Measurements from ENCODE around the gene ADPRS. TPM values are rescaled to one million over a fixed set of nuclear protein-coding genes. Genes with fewer than 3 reads are reported as not detected.

The ADPRS gene
- total and polyA plus RNA-seq, 2 experiments from 2014 or later: 22.6 to 46.6 TPM

DNA sequence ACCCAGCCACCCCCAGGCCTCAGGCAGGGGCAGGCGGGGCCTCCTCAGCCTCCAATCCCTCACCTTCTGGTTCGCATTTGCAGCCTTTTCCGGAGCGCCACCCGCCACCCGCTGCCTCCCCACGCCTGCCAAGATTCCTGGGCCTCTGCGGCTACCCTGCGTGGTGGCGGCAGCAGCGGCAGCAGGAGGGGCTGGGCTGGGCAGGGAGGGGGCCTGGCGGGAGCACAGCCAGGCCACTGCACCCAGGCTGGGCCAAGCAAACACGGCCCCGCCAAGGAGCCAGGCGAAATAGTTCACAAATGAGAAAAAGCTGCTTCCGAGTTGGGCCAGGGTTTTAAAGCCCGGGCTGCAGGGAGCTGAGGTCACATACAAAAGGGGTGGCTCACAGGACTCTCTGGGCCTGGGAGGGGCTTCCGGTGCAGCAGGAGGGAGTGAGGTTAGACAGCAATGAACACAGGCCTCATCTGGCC is 26.5 kb downstream of the ADPRS start:
- Mint-ChIP-seq H3K27me3 (ENCODE audit: insufficient read depth, low read depth, poor library complexity) (peaks cover 4% of the 10 kb centered on the region), H3K27ac (no peak overlapping the region), H3K36me3 (ENCODE audit: low read depth) (no peaks in the 10 kb centered on the region; the same call in 2 of the 3 replicates), H3K9me3 (no peaks in the 10 kb centered on the region), H3K4me1 (peaks cover 6% of the 10 kb centered on the region), H3K4me3 (no peak overlapping the region)
- Histone ChIP-seq H3K4me2 (no peak overlapping the region), H3K9me2 (ENCODE audit: insufficient read depth) (no peaks in the 10 kb centered on the region), H4K20me1 (replicated peaks; ENCODE audit: insufficient read depth) (no peaks in the 10 kb centered on the region), H3K4me1 (ENCODE audit: insufficient read depth) (no peaks in the 10 kb centered on the region), H3F3A (replicated peaks; ENCODE audit: low read depth) (no peaks in the 10 kb centered on the region), H3K4me3 (no peak overlapping the region), H3K79me2 (replicated peaks; ENCODE audit: insufficient read depth) (no peaks in the 10 kb centered on the region), H3K27me3 (ENCODE audit: insufficient read depth) (no peaks in the 10 kb centered on the region), H3K36me3 (ENCODE audit: insufficient read depth) (no peaks in the 10 kb centered on the region), H2AFZ (no peak overlapping the region; the same call in 1 of the 2 replicates), H3K27ac (ENCODE audit: low read depth) (no peak overlapping the region)
- DNase-seq (ENCODE audit: low spot score) (no peak), ATAC-seq (peak; percentile 17)
- TF ChIP-seq CREB1 (CRISPR knock-in tag; IDR thresholded peaks at IDR 0.05; ENCODE audit: low read depth) (no peak), REST (IDR thresholded peaks at IDR 0.05; ENCODE audit: unreplicated experiment) (no peak), ZNF114 (CRISPR knock-in tag; IDR thresholded peaks at IDR 0.05) (no peak), STAT1 (IDR thresholded peaks at IDR 0.05; ENCODE audit: unreplicated experiment) (no peak), JUNB (IDR thresholded peaks at IDR 0.05; ENCODE audit: unreplicated experiment) (no peak), ZNF331 (CRISPR knock-in tag; IDR thresholded peaks at IDR 0.05; ENCODE audit: low read depth) (no peak), EZH2phosphoT487 (IDR thresholded peaks at IDR 0.05; ENCODE audit: unreplicated experiment) (no peak), EZH2 (IDR thresholded peaks at IDR 0.05; ENCODE audit: low read depth, unreplicated experiment) (no peak), POLR2AphosphoS5 (IDR thresholded peaks at IDR 0.05; ENCODE audit: low read depth) (no peak), NANOG (IDR thresholded peaks at IDR 0.05; ENCODE audit: borderline replicate concordance) (no peak)
- TF ChIP-seq, protein P1, sequence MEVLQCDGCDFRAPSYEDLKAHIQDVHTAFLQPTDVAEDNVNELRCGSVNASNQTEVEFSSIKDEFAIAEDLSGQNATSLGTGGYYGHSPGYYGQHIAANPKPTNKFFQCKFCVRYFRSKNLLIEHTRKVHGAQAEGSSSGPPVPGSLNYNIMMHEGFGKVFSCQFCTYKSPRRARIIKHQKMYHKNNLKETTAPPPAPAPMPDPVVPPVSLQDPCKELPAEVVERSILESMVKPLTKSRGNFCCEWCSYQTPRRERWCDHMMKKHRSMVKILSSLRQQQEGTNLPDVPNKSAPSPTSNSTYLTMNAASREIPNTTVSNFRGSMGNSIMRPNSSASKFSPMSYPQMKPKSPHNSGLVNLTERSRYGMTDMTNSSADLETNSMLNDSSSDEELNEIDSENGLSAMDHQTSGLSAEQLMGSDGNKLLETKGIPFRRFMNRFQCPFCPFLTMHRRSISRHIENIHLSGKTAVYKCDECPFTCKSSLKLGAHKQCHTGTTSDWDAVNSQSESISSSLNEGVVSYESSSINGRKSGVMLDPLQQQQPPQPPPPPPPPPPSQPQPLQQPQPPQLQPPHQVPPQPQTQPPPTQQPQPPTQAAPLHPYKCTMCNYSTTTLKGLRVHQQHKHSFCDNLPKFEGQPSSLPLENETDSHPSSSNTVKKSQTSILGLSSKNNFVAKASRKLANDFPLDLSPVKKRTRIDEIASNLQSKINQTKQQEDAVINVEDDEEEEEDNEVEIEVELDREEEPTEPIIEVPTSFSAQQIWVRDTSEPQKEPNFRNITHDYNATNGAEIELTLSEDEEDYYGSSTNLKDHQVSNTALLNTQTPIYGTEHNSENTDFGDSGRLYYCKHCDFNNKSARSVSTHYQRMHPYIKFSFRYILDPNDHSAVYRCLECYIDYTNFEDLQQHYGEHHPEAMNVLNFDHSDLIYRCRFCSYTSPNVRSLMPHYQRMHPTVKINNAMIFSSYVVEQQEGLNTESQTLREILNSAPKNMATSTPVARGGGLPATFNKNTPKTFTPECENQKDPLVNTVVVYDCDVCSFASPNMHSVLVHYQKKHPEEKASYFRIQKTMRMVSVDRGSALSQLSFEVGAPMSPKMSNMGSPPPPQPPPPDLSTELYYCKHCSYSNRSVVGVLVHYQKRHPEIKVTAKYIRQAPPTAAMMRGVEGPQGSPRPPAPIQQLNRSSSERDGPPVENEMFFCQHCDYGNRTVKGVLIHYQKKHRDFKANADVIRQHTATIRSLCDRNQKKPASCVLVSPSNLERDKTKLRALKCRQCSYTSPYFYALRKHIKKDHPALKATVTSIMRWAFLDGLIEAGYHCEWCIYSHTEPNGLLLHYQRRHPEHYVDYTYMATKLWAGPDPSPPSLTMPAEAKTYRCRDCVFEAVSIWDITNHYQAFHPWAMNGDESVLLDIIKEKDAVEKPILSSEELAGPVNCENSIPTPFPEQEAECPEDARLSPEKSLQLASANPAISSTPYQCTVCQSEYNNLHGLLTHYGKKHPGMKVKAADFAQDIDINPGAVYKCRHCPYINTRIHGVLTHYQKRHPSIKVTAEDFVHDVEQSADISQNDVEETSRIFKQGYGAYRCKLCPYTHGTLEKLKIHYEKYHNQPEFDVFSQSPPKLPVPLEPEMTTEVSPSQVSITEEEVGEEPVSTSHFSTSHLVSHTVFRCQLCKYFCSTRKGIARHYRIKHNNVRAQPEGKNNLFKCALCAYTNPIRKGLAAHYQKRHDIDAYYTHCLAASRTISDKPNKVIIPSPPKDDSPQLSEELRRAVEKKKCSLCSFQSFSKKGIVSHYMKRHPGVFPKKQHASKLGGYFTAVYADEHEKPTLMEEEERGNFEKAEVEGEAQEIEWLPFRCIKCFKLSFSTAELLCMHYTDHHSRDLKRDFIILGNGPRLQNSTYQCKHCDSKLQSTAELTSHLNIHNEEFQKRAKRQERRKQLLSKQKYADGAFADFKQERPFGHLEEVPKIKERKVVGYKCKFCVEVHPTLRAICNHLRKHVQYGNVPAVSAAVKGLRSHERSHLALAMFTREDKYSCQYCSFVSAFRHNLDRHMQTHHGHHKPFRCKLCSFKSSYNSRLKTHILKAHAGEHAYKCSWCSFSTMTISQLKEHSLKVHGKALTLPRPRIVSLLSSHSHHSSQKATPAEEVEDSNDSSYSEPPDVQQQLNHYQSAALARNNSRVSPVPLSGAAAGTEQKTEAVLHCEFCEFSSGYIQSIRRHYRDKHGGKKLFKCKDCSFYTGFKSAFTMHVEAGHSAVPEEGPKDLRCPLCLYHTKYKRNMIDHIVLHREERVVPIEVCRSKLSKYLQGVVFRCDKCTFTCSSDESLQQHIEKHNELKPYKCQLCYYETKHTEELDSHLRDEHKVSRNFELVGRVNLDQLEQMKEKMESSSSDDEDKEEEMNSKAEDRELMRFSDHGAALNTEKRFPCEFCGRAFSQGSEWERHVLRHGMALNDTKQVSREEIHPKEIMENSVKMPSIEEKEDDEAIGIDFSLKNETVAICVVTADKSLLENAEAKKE (CRISPR knock-in tag; IDR thresholded peaks at IDR 0.05): no peak
- TF ChIP-seq, protein P2, sequence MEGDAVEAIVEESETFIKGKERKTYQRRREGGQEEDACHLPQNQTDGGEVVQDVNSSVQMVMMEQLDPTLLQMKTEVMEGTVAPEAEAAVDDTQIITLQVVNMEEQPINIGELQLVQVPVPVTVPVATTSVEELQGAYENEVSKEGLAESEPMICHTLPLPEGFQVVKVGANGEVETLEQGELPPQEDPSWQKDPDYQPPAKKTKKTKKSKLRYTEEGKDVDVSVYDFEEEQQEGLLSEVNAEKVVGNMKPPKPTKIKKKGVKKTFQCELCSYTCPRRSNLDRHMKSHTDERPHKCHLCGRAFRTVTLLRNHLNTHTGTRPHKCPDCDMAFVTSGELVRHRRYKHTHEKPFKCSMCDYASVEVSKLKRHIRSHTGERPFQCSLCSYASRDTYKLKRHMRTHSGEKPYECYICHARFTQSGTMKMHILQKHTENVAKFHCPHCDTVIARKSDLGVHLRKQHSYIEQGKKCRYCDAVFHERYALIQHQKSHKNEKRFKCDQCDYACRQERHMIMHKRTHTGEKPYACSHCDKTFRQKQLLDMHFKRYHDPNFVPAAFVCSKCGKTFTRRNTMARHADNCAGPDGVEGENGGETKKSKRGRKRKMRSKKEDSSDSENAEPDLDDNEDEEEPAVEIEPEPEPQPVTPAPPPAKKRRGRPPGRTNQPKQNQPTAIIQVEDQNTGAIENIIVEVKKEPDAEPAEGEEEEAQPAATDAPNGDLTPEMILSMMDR (conservative IDR thresholded peaks at IDR 0.05; ENCODE audit: low read depth in 2 of 2): no peak
- TF ChIP-seq, protein P3, sequence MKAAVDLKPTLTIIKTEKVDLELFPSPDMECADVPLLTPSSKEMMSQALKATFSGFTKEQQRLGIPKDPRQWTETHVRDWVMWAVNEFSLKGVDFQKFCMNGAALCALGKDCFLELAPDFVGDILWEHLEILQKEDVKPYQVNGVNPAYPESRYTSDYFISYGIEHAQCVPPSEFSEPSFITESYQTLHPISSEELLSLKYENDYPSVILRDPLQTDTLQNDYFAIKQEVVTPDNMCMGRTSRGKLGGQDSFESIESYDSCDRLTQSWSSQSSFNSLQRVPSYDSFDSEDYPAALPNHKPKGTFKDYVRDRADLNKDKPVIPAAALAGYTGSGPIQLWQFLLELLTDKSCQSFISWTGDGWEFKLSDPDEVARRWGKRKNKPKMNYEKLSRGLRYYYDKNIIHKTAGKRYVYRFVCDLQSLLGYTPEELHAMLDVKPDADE (IDR thresholded peaks at IDR 0.05): no peak

All from GM23338 (cell line).